B cell (primary cell): ENCODE results near the gene PLXNB2. TPM values are rescaled to one million over a fixed set of nuclear protein-coding genes. Genes with fewer than 3 reads are reported as not detected.

ENCODE experiments used
- ATAC-seq: fragments of 200-7000 bp; cut with Tn5 transposase; one replicate; pipeline ENCODE4 v1.10.0; 2021; ENCODE audit warnings: low read depth, mild to moderate bottlenecking, moderate number of reproducible peaks, moderate library complexity
- CTCF ChIA-PET: fragments of 350-600 bp; sonication (Branson Sonifier 250); formaldehyde crosslinking; loops from one replicate; lab custom pipeline; 2021; ENCODE audit warnings: antibody characterized with exemption, inconsistent platforms; lab: Charles Lee
- POLR2A ChIA-PET: fragments of 350-600 bp; sonication (Branson Sonifier 250); formaldehyde crosslinking; loops from one replicate; lab custom pipeline; 2021; ENCODE audit warnings: antibody characterized with exemption; lab: Charles Lee
- DNase-seq: peaks from one replicate; pipeline ENCODE4 v3.0.0; 2013
- H2AFZ ChIP-seq: 2 replicates; pipeline ENCODE4 v1.6.1; 2012; ENCODE audit warnings: mild to moderate bottlenecking, low read depth, low read length; ENCODE audit not compliant: insufficient read depth, poor library complexity, severe bottlenecking
- H3K27ac ChIP-seq, 2 donors: 1 replicate in 1 of 2; 2 replicates in 1 of 2; pipeline ENCODE4 v1.5.1; 2012 to 2013; ENCODE audit warnings: low read length in 2 of 2, mild to moderate bottlenecking in 2 of 2, moderate library complexity in 1 of 2
- H3K27me3 ChIP-seq, 4 experiments: fragments of 200-600 bp in 1 of 4; sonication (generic) in 1 of 4; replicated peaks in 1 of 4; 1 replicate in 2 of 4; 2 replicates in 2 of 4; pipeline versions ENCODE4 v1.6.1 to v1.7.0; 2013 to 2016; ENCODE audit warnings: low read length in 3 of 4, mild to moderate bottlenecking in 2 of 4, mixed read lengths in 1 of 4, moderate library complexity in 1 of 4; ENCODE audit not compliant: insufficient read depth in 4 of 4, control insufficient read depth in 3 of 4; ENCODE audit errors: control extremely low read depth in 1 of 4
- H3K36me3 ChIP-seq, 2 experiments: replicated peaks in 1 of 2; 1 replicate in 1 of 2; 2 replicates in 1 of 2; pipeline versions ENCODE4 v1.6.1 to v1.7.1; 2013; ENCODE audit warnings: low read length in 1 of 2; ENCODE audit not compliant: insufficient read depth in 2 of 2, control insufficient read depth in 1 of 2; ENCODE audit errors: control extremely low read depth in 1 of 2, extremely low read depth in 1 of 2
- H3K4me1 ChIP-seq, 2 donors: fragments of 200-600 bp in 1 of 2; sonication (generic) in 1 of 2; 1 replicate in 1 of 2; 2 replicates in 1 of 2; pipeline versions ENCODE4 v1.5.1 to v1.6.1; 2013 to 2017; ENCODE audit warnings: low read length in 2 of 2; ENCODE audit not compliant: control insufficient read depth in 2 of 2, insufficient read depth in 2 of 2
- H3K4me2 ChIP-seq: replicated peaks from 2 replicates; pipeline ENCODE3; 2012; ENCODE audit warnings: mild to moderate bottlenecking, low read depth, low read length; ENCODE audit not compliant: poor library complexity, severe bottlenecking
- H3K4me3 ChIP-seq, 5 experiments: fragments of 200-600 bp in 1 of 5; sonication (generic) in 1 of 5; 1 replicate in 3 of 5; 2 replicates in 2 of 5; pipeline versions ENCODE4 v1.5.1 to v1.7.0; 2011 to 2016; ENCODE audit warnings: low read length in 4 of 5, mild to moderate bottlenecking in 4 of 5, low read depth in 2 of 5, control low read depth in 1 of 5, moderate library complexity in 1 of 5; ENCODE audit not compliant: insufficient read depth in 1 of 5; ENCODE audit errors: control extremely low read depth in 1 of 5, extremely low read depth in 1 of 5
- H3K79me2 ChIP-seq: fragments of 200-600 bp; sonication (generic); one replicate; pipeline ENCODE4 v1.6.0; 2016; ENCODE audit warnings: low read length; ENCODE audit not compliant: control insufficient read depth, insufficient read depth
- H3K9ac ChIP-seq: fragments of 200-600 bp; sonication (generic); 2 replicates; pipeline ENCODE4 v1.6.1; 2017; ENCODE audit warnings: mild to moderate bottlenecking, low read length, moderate library complexity
- H3K9me3 ChIP-seq, 3 donors: one replicate each; pipeline versions ENCODE4 v1.6.1 to v1.7.1; 2013; ENCODE audit warnings: low read length in 2 of 3; ENCODE audit not compliant: control insufficient read depth in 2 of 3, insufficient read depth in 1 of 3; ENCODE audit errors: control extremely low read depth in 1 of 3
- H4K20me1 ChIP-seq: 2 replicates; pipeline ENCODE4 v1.6.0; 2012; ENCODE audit warnings: mild to moderate bottlenecking, low read length; ENCODE audit not compliant: insufficient read depth, control insufficient read depth, poor library complexity, severe bottlenecking
- H3K27ac Mint-ChIP-seq: one replicate; pipeline ENCODE4 v1.8.0; 2021; ENCODE audit warnings: mixed read lengths
- H3K27me3 Mint-ChIP-seq: one replicate; pipeline ENCODE4 v1.8.0; 2021; ENCODE audit warnings: mixed read lengths
- H3K4me1 Mint-ChIP-seq: one replicate; pipeline ENCODE4 v1.8.0; 2021; ENCODE audit warnings: mixed read lengths
- H3K4me3 Mint-ChIP-seq: one replicate; pipeline ENCODE4 v1.8.0; 2021; ENCODE audit warnings: mixed read lengths
- H3K9me3 Mint-ChIP-seq: one replicate; pipeline ENCODE4 v1.8.0; 2022; ENCODE audit warnings: mixed read lengths; ENCODE audit not compliant: insufficient read depth
- EZH2 ChIP-seq: IDR thresholded peaks from 2 replicates; pipeline ENCODE4 v1.6.1; 2012; ENCODE audit warnings: borderline replicate concordance, low read depth, mild to moderate bottlenecking, moderate library complexity, low read length; ENCODE audit not compliant: insufficient read depth, poor library complexity, severe bottlenecking
- WGBS: methylation state at CpG from one replicate; pipeline ENCODE4 v1.1.5; 2013; ENCODE audit warnings: missing lambda C conversion rate; ENCODE audit not compliant: insufficient coverage; 5-methylcytosine and 5-hydroxymethylcytosine counted together
- intact Hi-C: fragments of 100-400 bp; cut with micrococcal nuclease; formaldehyde crosslinking; loops from one replicate; pipeline ENCODE4 v1.10.0; 2022
- polyA plus RNA-seq: library from polyadenylated mRNA; depleted of rRNA; stranded (reverse); fragments of >200 nt; gene quantifications from 2 replicates; pipeline ENCODE4 v1.2.3, GENCODE V29; 2012
- total RNA-seq, 2 donors: library from RNA; stranded (reverse); fragments of 120-200 nt in 1 of 2; gene quantifications; 1 replicate in 1 of 2; 2 replicates in 1 of 2; pipeline versions ENCODE4 v1.2.3 to v1.2.4, GENCODE V29; 2013 to 2022
- TF ChIP-seq, protein P1 (sequence below): fragments of 200-600 bp; IDR thresholded peaks from one replicate; pipeline ENCODE4 v1.8.0; 2022; ENCODE audit warnings: antibody characterized with exemption, mild to moderate bottlenecking

Gene PLXNB2
- total and polyA plus RNA-seq, 2 donors (not counting 1 experiment from before 2014, with no cell fraction given), result 5.2 to 31.4 TPM

DNA sequence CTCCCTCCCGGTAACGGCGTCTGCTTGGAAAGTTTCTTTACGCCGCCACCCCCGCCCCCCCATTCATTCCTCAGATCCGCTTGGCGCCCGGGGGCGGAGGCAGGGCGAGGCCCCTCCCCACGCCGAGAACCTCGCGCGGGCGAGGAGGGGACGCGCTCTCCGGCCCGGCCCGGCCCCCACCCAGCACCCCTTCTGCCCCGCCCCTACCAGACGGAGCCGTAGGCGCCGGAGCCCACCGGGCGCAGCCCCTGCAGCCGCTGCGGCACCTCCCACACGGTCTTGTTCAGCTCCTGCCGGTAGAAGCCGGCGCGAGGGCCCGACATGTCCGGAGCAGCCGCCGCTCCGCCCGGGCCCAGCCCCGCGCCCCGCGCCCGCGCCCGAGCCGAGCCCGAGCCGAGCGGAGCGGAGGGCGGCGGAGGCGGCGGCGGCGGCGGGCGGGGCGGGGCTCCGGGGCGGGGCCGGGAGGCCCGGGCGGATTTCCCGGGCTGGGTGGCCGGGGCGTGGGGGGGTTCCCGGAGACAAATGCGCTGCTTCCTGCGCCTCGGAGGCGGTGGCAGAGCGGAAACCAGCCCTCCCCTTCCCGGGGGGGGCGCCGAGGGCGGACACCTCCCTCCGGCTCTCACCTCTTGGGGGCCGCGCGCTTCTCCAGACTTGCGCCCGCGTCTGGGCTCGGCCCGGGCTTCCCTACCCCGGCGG is 37.3 kb downstream of the PLXNB2 start, which contains the start of gene MAPK11:
Gene MAPK11 (minus strand): TSS at position 411 of the 696 bp plus-strand sequence. CDS start 88 bp downstream, at position 323.
- peak within 1 kb of the TSS; percentile 10 for H3K27ac Mint-ChIP-seq
- WGBS, result under 1% methylated on average over 80 of the region's 92 CpGs
- TF ChIP-seq, protein P1, sequence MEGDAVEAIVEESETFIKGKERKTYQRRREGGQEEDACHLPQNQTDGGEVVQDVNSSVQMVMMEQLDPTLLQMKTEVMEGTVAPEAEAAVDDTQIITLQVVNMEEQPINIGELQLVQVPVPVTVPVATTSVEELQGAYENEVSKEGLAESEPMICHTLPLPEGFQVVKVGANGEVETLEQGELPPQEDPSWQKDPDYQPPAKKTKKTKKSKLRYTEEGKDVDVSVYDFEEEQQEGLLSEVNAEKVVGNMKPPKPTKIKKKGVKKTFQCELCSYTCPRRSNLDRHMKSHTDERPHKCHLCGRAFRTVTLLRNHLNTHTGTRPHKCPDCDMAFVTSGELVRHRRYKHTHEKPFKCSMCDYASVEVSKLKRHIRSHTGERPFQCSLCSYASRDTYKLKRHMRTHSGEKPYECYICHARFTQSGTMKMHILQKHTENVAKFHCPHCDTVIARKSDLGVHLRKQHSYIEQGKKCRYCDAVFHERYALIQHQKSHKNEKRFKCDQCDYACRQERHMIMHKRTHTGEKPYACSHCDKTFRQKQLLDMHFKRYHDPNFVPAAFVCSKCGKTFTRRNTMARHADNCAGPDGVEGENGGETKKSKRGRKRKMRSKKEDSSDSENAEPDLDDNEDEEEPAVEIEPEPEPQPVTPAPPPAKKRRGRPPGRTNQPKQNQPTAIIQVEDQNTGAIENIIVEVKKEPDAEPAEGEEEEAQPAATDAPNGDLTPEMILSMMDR, result no peak
- TF ChIP-seq EZH2, result no peak
- H3K36me3 ChIP-seq, result no peaks in the 10 kb centered on the region
- H3K4me3 Mint-ChIP-seq, result peak within 1 kb of the TSS; percentile 80
- peaks cover 0 to 23% (median 9%) of the 10 kb centered on the region in 4 experiments for H3K27me3 ChIP-seq
- H3K9ac ChIP-seq, result peak within 1 kb of the TSS; percentile 70
- H3K27ac ChIP-seq, result no peak within 1 kb of the TSS
- peak within 1 kb of the TSS in 4 of 5 experiments; percentile 43 to 79 (median 62) for H3K4me3 ChIP-seq
- H3K79me2 ChIP-seq, result no peaks in the 10 kb centered on the region
- intact Hi-C loops, result loop anchor here (1.0 to 2.0 kb wide), 5 partner anchors 17 to 351 kb away; partner anchors contain the start of gene TUBGCP6
- H3K9me3 Mint-ChIP-seq, result no peaks in the 10 kb centered on the region
- H3K27me3 Mint-ChIP-seq, result no peaks in the 10 kb centered on the region
- CTCF ChIA-PET, result interaction anchor here (1.0 to 1.1 kb wide), 3 partner anchors 51 to 58 kb away, joined by 3 read pairs; no protein-coding TSS in a partner anchor
- POLR2A ChIA-PET, result no interaction called here
- no peaks in the 10 kb centered on the region for H3K9me3 ChIP-seq
- peak; percentile 80 for DNase-seq
- peaks cover 19% of the 10 kb centered on the region for H3K4me1 Mint-ChIP-seq
- peaks cover 11% of the 10 kb centered on the region for H4K20me1 ChIP-seq
- H3K4me2 ChIP-seq, result peak within 1 kb of the TSS; percentile 96
- ATAC-seq, result peak; percentile 46
- H3K4me1 ChIP-seq, result peaks cover 23 to 34% of the 10 kb centered on the region in 2 donors
- H2AFZ ChIP-seq, result peak within 1 kb of the TSS; percentile 54

DNA sequence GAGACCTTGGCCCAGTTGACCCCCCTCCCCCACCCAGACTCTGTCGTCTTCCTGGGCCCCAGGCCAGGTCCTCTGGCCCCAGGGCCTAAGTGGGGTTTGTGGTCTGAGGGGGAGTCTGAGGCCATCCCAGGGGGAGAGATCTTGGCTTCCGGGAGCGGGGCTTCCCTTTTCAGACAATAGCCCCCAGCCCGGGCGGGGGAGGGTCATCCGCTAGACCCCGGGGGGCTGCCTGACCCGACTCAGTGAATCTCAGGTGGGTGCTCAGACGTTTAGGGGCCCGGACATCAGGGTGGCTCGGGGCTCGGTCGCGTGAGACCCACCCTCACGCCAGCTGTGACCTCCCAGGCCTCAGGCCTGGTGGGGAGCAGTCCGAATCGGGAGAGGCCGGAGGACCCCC is 37.9 kb downstream of the PLXNB2 start:
- H3K36me3 ChIP-seq, result no peaks in the 10 kb centered on the region
- peak overlapping the region; percentile 70 for H3K9ac ChIP-seq
- Mint-ChIP-seq H3K27ac (no peak overlapping the region), H3K4me3 (peak overlapping the region; percentile 62), H3K27me3 (no peaks in the 10 kb centered on the region), H3K9me3 (no peaks in the 10 kb centered on the region), H3K4me1 (peaks cover 19% of the 10 kb centered on the region)
- intact Hi-C loops, result no loop called here
- peak overlapping the region in 4 of 5 experiments; percentile 21 to 60 (median 54) for H3K4me3 ChIP-seq
- peaks cover 23 to 34% of the 10 kb centered on the region in 2 donors for H3K4me1 ChIP-seq
- ChIA-PET POLR2A (interaction anchor here (1.1 kb wide), 1 partner anchor 18 kb away, joined by 3 read pairs; no protein-coding TSS in a partner anchor), CTCF (interaction anchor here (1.0 kb wide), 2 partner anchors 58 to 59 kb away, joined by 3 read pairs; no protein-coding TSS in a partner anchor)
- H4K20me1 ChIP-seq, result peaks cover 11% of the 10 kb centered on the region
- H3K4me2 ChIP-seq, result peak overlapping the region; percentile 96
- H3K79me2 ChIP-seq, result no peaks in the 10 kb centered on the region
- 3% methylated on average over 15 of the region's 18 CpGs for WGBS
- TF ChIP-seq, protein P1, result no peak
- TF ChIP-seq EZH2, result no peak
- H3K27me3 ChIP-seq, result peaks cover 0 to 23% (median 9%) of the 10 kb centered on the region in 4 experiments
- DNase-seq, result no peak
- H3K9me3 ChIP-seq, result no peaks in the 10 kb centered on the region
- H2AFZ ChIP-seq, result peak overlapping the region; percentile 54
- ATAC-seq, result no peak
- H3K27ac ChIP-seq, result no peak overlapping the region
